Adrenal gland (tissue), 12 donors: ENCODE data around the gene CYP4F3. TPM values are rescaled to one million over a fixed set of nuclear protein-coding genes. Genes with fewer than 3 reads are reported as not detected.

Experiments
- DNase-seq, 7 donors: peaks; one replicate each; pipeline ENCODE4 v3.0.0-alpha.2; 2019 to 2020
- H3K27ac ChIP-seq, 5 donors: fragments of 200-600 bp; sonication (generic) in 4 of 5; 1 replicate in 3 of 5; 2 replicates in 2 of 5; pipeline versions ENCODE4 v1.5.1 to v1.8.0; 2016 to 2020; ENCODE audit warnings: mild to moderate bottlenecking in 1 of 5
- H3K27me3 ChIP-seq: fragments of 200-600 bp; 2 replicates; pipeline ENCODE4 v1.8.0; 2021
- H3K36me3 ChIP-seq, 2 donors: fragments of 200-600 bp; replicated peaks in 1 of 2; 1 replicate in 1 of 2; 2 replicates in 1 of 2; pipeline versions ENCODE4 v1.5.1 to v1.8.0; 2018 to 2022
- H3K4me1 ChIP-seq, 2 donors: fragments of 200-600 bp; replicated peaks in 1 of 2; 1 replicate in 1 of 2; 2 replicates in 1 of 2; pipeline versions ENCODE4 v1.5.1 to v1.8.0; 2018 to 2021
- H3K4me3 ChIP-seq, 4 donors: fragments of 200-600 bp; sonication (generic) in 3 of 4; one replicate each; pipeline ENCODE4 v1.5.1; 2016 to 2018
- H3K9me3 ChIP-seq, 3 donors: fragments of 200-600 bp; sonication (generic) in 1 of 3; replicated peaks in 1 of 3; 1 replicate in 2 of 3; 2 replicates in 1 of 3; pipeline versions ENCODE4 v1.5.1 to v1.8.0; 2016 to 2021
- POLR2A ChIP-seq, 2 donors: fragments of 450-650 bp; IDR thresholded peaks; one replicate each; pipeline ENCODE4 v1.6.1; 2017; ENCODE audit warnings: antibody characterized with exemption in 2 of 2, mild to moderate bottlenecking in 2 of 2, moderate library complexity in 1 of 2
- WGBS, 4 donors: extraction: QIAGEN DNeasy Blood & Tissue Kit in 2 of 4; methylation state at CpG; one replicate each; pipeline versions ENCODE4 v1.1.5 to v1.1.7; 2013 to 2017; 5-methylcytosine and 5-hydroxymethylcytosine counted together
- intact Hi-C, 2 donors: fragments of 100-400 bp; cut with DNase I; formaldehyde crosslinking; loops; one replicate each; pipeline versions ENCODE4 v1.14.1 to v1.15.0; 2022 to 2023
- polyA plus RNA-seq, 3 donors: library from polyadenylated mRNA; stranded (reverse); fragments of 200-250 nt in 2 of 3; fragments of 350-450 nt in 1 of 3; fragmentation: Illumina TruSeq in 1 of 3; extraction: RNeasy Lipid Tissue Mini Kit (QIAGEN cat#74804) in 1 of 3; gene quantifications; one replicate each; pipeline ENCODE4 v1.2.3, GENCODE V29; 2013 to 2014
- total RNA-seq, 9 donors: library from RNA; depleted of rRNA in 4 of 9; stranded (reverse); fragments of >200 nt in 4 of 9; fragments of 120-200 nt in 1 of 9; fragmentation: NEBNext Ultra II Directional in 1 of 9; extraction: Animal tissue kit (Norgen Biotek cat#: 25700) in 1 of 9; gene quantifications; one replicate each; pipeline versions ENCODE4 v1.1.0 to v1.2.4, GENCODE V29; 2013 to 2023
- TF ChIP-seq, protein P1 (sequence below), 6 experiments: fragments of 450-650 bp in 4 of 6; fragments of 200-600 bp in 2 of 6; sonication (generic) in 1 of 6; IDR thresholded peaks; 1 replicate in 5 of 6; 2 replicates in 1 of 6; pipeline versions ENCODE4 v1.5.1 to v1.8.0; 2016 to 2021; ENCODE audit warnings: antibody characterized with exemption in 6 of 6, mild to moderate bottlenecking in 2 of 6, moderate library complexity in 1 of 6
- donor health status: healthy with polysubstance abuse.
- donor health status: Bipolar disorder and iron deficiency.
- donor health status: DM: yes; HTN: yes; CAD: no.
- donor health status: DM: no; HTN: no; CAD: no.
- donor health status: DM: no; HTN: no; CAD: no.
- donor health status: DM: yes; HTN: yes; CAD: no.

Gene CYP4F3
- total and polyA plus RNA-seq, 12 donors: 0.03 to 0.80 (median 0.24) TPM; not detected in 5

DNA sequence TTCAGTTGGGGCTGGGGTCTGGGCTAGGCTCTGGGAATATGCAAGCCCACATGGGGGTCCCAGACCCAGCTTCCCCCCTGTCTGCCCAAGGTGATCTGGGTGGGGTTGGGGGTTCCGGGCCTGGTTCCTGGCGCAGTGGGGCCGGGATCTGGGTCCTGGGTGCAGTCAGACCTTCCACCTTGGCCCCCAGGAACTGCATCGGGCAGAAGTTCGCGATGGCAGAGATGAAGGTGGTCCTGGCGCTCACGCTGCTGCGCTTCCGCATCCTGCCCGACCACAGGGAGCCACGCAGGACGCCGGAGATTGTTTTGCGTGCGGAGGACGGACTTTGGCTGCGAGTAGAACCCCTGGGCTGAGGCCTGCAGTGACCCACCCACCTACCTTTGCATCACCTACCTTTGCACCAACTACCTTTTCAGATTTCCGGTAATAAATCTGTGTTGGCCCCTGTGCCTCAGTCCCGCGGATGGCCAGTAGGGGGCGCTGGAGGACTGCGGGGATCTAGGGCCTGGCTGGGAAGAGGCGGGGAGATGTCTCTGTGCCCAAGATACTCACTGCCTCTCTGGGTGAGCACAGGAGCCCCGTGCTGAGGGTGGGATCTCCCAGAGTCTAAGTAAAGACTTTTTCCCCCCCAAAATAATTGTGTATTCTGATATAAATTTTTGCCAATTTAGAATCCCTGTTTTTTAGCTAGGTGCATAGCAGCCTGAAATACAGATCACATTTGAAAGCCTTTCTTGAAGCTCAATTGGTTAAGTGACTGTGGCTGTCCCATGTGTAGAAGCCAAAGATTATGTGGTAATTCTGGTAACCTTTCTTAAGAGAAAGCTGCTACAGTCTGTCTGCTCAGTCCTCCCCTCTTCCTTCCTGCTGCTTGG lies 11.5 kb upstream of the CYP4F3 start:
- Histone ChIP-seq H3K4me1 (no peaks in the 10 kb centered on the region), H3K27ac (no peak overlapping the region), H3K36me3 (no peaks in the 10 kb centered on the region), H3K27me3 (peaks cover 9% of the 10 kb centered on the region), H3K9me3 (no peaks in the 10 kb centered on the region), H3K4me3 (no peak overlapping the region)
- DNase-seq: peak; percentile 62 to 86 (median 78)
- no peak for TF ChIP-seq POLR2A (IDR thresholded peaks at IDR 0.05)
- TF ChIP-seq, protein P1, sequence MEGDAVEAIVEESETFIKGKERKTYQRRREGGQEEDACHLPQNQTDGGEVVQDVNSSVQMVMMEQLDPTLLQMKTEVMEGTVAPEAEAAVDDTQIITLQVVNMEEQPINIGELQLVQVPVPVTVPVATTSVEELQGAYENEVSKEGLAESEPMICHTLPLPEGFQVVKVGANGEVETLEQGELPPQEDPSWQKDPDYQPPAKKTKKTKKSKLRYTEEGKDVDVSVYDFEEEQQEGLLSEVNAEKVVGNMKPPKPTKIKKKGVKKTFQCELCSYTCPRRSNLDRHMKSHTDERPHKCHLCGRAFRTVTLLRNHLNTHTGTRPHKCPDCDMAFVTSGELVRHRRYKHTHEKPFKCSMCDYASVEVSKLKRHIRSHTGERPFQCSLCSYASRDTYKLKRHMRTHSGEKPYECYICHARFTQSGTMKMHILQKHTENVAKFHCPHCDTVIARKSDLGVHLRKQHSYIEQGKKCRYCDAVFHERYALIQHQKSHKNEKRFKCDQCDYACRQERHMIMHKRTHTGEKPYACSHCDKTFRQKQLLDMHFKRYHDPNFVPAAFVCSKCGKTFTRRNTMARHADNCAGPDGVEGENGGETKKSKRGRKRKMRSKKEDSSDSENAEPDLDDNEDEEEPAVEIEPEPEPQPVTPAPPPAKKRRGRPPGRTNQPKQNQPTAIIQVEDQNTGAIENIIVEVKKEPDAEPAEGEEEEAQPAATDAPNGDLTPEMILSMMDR (IDR thresholded peaks at IDR 0.05): peak; percentile 93 to 98 (median 97)
- WGBS, 4 donors: 1 to 13% (median 10%) methylated on average over 6 to 25 of the region's 25 CpGs
- intact Hi-C loops: loop anchor here in 1 of 2 donors (5.0 to 10.0 kb wide), 3 partner anchors 238 to 553 kb away; no protein-coding TSS in a partner anchor

GRCh38 chr19:15631817-15632216 lies 8.9 kb upstream of the CYP4F3 start:
- no peak for TF ChIP-seq POLR2A (IDR thresholded peaks at IDR 0.05)
- TF ChIP-seq, protein P1 (IDR thresholded peaks at IDR 0.05): peak in 2 of 6 experiments; percentile 12 to 34
- Histone ChIP-seq H3K36me3 (no peaks in the 10 kb centered on the region), H3K4me3 (no peak overlapping the region), H3K4me1 (no peaks in the 10 kb centered on the region), H3K27ac (no peak overlapping the region), H3K9me3 (no peaks in the 10 kb centered on the region), H3K27me3 (peaks cover 9% of the 10 kb centered on the region)
- DNase-seq: peak in 2 of 7 donors; percentile 7 to 22
- 1 to 7% (median 2%) methylated on average over 6 to 9 of the region's 9 CpGs for WGBS, 4 donors
- intact Hi-C loops: no loop called here

- TF ChIP-seq, protein P1 (IDR thresholded peaks at IDR 0.05): no peak
- no peak for TF ChIP-seq POLR2A (IDR thresholded peaks at IDR 0.05)
- DNase-seq: no peak
- Histone ChIP-seq H3K4me3 (no peak overlapping the region), H3K4me1 (no peaks in the 10 kb centered on the region), H3K9me3 (no peaks in the 10 kb centered on the region), H3K36me3 (no peaks in the 10 kb centered on the region), H3K27ac (no peak overlapping the region), H3K27me3 (peaks cover 8% of the 10 kb centered on the region)
- intact Hi-C loops: no loop called here
- WGBS, 4 donors: 33 to 46% (median 41%) methylated on average over 5 of the region's 5 CpGs
Measured at GRCh38 chr19:15633082-15633835, 7.4 kb upstream of the CYP4F3 start.

DNA sequence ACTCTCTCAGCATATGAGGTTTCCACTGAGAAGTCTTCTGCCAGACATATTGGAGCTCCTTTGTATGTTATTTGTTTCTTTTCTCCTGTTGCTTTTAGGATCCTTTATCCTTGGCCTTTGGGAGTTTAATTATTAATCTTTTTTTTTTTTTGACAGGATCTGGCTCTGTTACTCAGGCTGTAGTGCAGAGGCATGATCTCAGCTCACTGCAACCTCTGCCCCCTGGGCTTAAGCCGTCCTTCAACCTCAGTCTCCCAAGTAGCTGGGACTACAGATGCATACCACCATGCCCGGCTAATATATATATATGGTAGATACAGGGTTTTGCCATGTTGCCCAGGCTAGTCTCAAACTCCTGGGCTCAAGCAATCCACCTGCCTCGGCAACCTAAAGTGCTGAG lies 6.6 kb upstream of the CYP4F3 start:
- intact Hi-C loops: no loop called here
- TF ChIP-seq POLR2A (IDR thresholded peaks at IDR 0.05): no peak

More for the DNA sequence above, 6.6 kb upstream of the CYP4F3 start:
- no peaks in the 10 kb centered on the region for H3K9me3 ChIP-seq
- no peak overlapping the region for H3K4me3 ChIP-seq
- 56 to 79% (median 67%) methylated on average over 3 of the region's 3 CpGs for WGBS, 4 donors
- H3K4me1 ChIP-seq: no peaks in the 10 kb centered on the region
- H3K27ac ChIP-seq: no peak overlapping the region
- H3K36me3 ChIP-seq: no peaks in the 10 kb centered on the region
- H3K27me3 ChIP-seq: no peaks in the 10 kb centered on the region
- no peak for DNase-seq
